Panc1 (cell line): Measurements from ENCODE around the gene IMMT.

ENCODE experiments used
- CTCF ChIP-seq: fragments of 450-650 bp; IDR thresholded peaks from 2 replicates; pipeline ENCODE4 v1.5.1; 2017; ENCODE audit warnings: mild to moderate bottlenecking
- POLR2AphosphoS5 ChIP-seq: IDR thresholded peaks from 2 replicates; pipeline ENCODE4 v1.6.1; 2012; ENCODE audit warnings: mild to moderate bottlenecking, low read depth, low read length, moderate library complexity
- TF ChIP-seq, protein P1 (sequence below), 2 experiments: IDR thresholded peaks; 2 replicates each; pipeline ENCODE4 v1.6.1; 2011 to 2012; ENCODE audit warnings: low read depth in 2 of 2, control low read depth in 1 of 2, low read length in 1 of 2, mild to moderate bottlenecking in 1 of 2, moderate library complexity in 1 of 2; ENCODE audit not compliant: insufficient read depth in 1 of 2

DNA sequence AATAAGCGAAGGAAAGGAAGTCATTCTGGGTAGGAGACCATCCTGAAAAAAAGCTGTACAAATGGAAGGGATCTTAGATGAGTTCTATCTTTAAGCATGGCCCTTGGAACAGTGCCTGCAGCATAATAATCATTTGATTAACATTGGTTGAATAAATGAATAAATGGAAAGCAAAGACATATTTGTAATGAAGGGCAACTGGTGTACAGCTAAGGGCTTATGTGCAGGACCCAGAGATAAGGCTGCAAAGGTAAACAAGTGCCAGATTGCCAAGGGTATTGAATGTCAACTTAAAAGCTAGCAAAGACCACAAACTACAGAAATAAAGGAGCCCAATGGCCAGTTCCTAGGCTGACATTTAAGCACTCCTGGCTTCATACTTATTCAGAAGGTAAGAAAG is 19.4 kb downstream of the IMMT start:
- TF ChIP-seq POLR2AphosphoS5 (no peak), CTCF (no peak)
- TF ChIP-seq, protein P1, sequence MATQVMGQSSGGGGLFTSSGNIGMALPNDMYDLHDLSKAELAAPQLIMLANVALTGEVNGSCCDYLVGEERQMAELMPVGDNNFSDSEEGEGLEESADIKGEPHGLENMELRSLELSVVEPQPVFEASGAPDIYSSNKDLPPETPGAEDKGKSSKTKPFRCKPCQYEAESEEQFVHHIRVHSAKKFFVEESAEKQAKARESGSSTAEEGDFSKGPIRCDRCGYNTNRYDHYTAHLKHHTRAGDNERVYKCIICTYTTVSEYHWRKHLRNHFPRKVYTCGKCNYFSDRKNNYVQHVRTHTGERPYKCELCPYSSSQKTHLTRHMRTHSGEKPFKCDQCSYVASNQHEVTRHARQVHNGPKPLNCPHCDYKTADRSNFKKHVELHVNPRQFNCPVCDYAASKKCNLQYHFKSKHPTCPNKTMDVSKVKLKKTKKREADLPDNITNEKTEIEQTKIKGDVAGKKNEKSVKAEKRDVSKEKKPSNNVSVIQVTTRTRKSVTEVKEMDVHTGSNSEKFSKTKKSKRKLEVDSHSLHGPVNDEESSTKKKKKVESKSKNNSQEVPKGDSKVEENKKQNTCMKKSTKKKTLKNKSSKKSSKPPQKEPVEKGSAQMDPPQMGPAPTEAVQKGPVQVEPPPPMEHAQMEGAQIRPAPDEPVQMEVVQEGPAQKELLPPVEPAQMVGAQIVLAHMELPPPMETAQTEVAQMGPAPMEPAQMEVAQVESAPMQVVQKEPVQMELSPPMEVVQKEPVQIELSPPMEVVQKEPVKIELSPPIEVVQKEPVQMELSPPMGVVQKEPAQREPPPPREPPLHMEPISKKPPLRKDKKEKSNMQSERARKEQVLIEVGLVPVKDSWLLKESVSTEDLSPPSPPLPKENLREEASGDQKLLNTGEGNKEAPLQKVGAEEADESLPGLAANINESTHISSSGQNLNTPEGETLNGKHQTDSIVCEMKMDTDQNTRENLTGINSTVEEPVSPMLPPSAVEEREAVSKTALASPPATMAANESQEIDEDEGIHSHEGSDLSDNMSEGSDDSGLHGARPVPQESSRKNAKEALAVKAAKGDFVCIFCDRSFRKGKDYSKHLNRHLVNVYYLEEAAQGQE (IDR thresholded peaks at IDR 0.05; ENCODE audit: insufficient read depth in 1 of 2, low read depth in 2 of 2, low read length in 1 of 2) = no peak
